ENCODE measurements around the gene TBC1D5.

Gene TBC1D5

GRCh38 chr3:17120115-17120514 lies 622.3 kb downstream of the TBC1D5 start:
- DNase-seq: no peak

GRCh38 chr3:17119201-17120072 lies 623.0 kb downstream of the TBC1D5 start:
- DNase-seq: no peak

DNA sequence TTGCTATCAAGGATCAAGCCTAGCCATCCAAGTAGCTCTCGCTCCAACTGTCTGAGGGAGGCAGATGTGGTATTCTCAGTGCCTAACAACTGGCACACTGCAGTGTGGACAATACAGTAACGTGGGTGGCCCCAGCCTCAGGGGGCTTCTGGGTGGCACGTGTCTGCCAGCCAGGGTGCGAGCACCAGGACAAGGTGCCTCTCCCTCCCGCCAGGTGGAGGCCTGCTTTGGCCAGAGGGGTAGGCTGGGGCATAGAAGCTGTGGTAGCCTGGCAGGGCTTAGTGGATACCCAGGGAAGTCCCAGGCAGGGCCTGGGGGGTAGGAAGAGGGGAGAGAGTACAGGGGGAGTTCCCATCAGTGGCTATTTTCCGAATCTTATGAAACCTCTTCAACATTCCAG lies 623.7 kb downstream of the TBC1D5 start:
- DNase-seq: no peak

GRCh38 chr3:17116007-17116600 lies 626.3 kb downstream of the TBC1D5 start:
- no peak for DNase-seq

- DNase-seq: no peak
Observed at GRCh38 chr3:17115186-17115585, 627.2 kb downstream of the TBC1D5 start.

- no peak for DNase-seq
Observed at GRCh38 chr3:17111586-17111985, 630.8 kb downstream of the TBC1D5 start.

GRCh38 chr3:17110660-17111396 lies 631.6 kb downstream of the TBC1D5 start:
- DNase-seq: no peak

Measured in NCI-H1436 (cell line).